HEK293 (cell line): ENCODE data around the gene HES3.

Experiments
- CTCF ChIA-PET: fragments of 350-600 bp; formaldehyde crosslinking; extraction: SDS; loops from one replicate; lab custom pipeline; 2021; ENCODE audit warnings: antibody characterized with exemption; lab: Yijun Ruan, JAX
- POLR2A ChIA-PET: fragments of 300-600 bp; formaldehyde crosslinking; extraction: SDS; loops from one replicate; lab custom pipeline; 2020; ENCODE audit warnings: antibody characterized with exemption, inconsistent platforms; lab: Yijun Ruan, JAX
- H3K27ac ChIP-seq: fragments of 200-500 bp; sonication (Bioruptor generic); 2 replicates; pipeline ENCODE4 v1.5.1; 2014; ENCODE audit warnings: low read depth, low read length, control low read depth, inconsistent platforms; ENCODE audit errors: extremely low read depth
- H3K36me3 ChIP-seq, 2 experiments: fragments of 200-500 bp in 1 of 2; sonication (Bioruptor generic) in 1 of 2; 1 replicate in 1 of 2; 2 replicates in 1 of 2; pipeline ENCODE4 v1.5.1; 2014 to 2017; ENCODE audit warnings: inconsistent platforms in 2 of 2, low read length in 2 of 2; ENCODE audit not compliant: control insufficient read depth in 2 of 2, insufficient read depth in 1 of 2
- H3K4me1 ChIP-seq: fragments of 200-500 bp; sonication (Bioruptor generic); 2 replicates; pipeline ENCODE4 v1.5.1; 2014; ENCODE audit warnings: mild to moderate bottlenecking, low read length, inconsistent platforms; ENCODE audit not compliant: control insufficient read depth, insufficient read depth
- H3K4me3 ChIP-seq: 2 replicates; pipeline ENCODE4 v1.5.1; 2011; ENCODE audit warnings: low read depth, mild to moderate bottlenecking, control low read depth, low read length, moderate library complexity
- H3K9me3 ChIP-seq: fragments of 200-500 bp; sonication (Bioruptor generic); 2 replicates; pipeline ENCODE4 v1.5.1; 2014; ENCODE audit warnings: low read depth, low read length, inconsistent platforms; ENCODE audit not compliant: control insufficient read depth, insufficient read depth
- KLF10 ChIP-seq: fragments of 450-650 bp; IDR thresholded peaks from 2 replicates; pipeline ENCODE4 v1.5.1; 2018; ENCODE audit warnings: missing biosample characterization, mild to moderate bottlenecking, missing genetic modification characterization
- OVOL3 ChIP-seq: fragments of 450-650 bp; formaldehyde crosslinking; IDR thresholded peaks from 2 replicates; pipeline ENCODE4 v1.5.1; 2016; ENCODE audit warnings: missing biosample characterization, missing genetic modification characterization
- SCRT2 ChIP-seq: fragments of 450-650 bp; formaldehyde crosslinking; IDR thresholded peaks from 2 replicates; pipeline ENCODE4 v1.5.1; 2016; ENCODE audit warnings: missing biosample characterization, missing genetic modification characterization
- ZBTB8A ChIP-seq: fragments of 450-650 bp; formaldehyde crosslinking; IDR thresholded peaks from 2 replicates; pipeline ENCODE4 v1.5.1; 2016; ENCODE audit warnings: missing biosample characterization, missing genetic modification characterization
- ZNF501 ChIP-seq: fragments of 450-650 bp; formaldehyde crosslinking; IDR thresholded peaks from 2 replicates; pipeline ENCODE4 v1.5.1; 2016; ENCODE audit warnings: missing biosample characterization, missing genetic modification characterization
- ZNF510 ChIP-seq: fragments of 450-650 bp; formaldehyde crosslinking; IDR thresholded peaks from 2 replicates; pipeline ENCODE4 v1.5.1; 2018; ENCODE audit warnings: mild to moderate bottlenecking, missing genetic modification characterization, missing biosample characterization; ENCODE audit not compliant: insufficient replicate concordance
- ZNF529 ChIP-seq: fragments of 450-650 bp; formaldehyde crosslinking; IDR thresholded peaks from 2 replicates; pipeline ENCODE4 v1.5.1; 2017; ENCODE audit warnings: missing genetic modification characterization, missing biosample characterization; ENCODE audit not compliant: insufficient replicate concordance
- ZNF561 ChIP-seq: fragments of 450-650 bp; IDR thresholded peaks from 2 replicates; pipeline ENCODE4 v1.5.1; 2018; ENCODE audit warnings: missing biosample characterization, missing genetic modification characterization, borderline replicate concordance
- ZNF624 ChIP-seq: fragments of 450-650 bp; formaldehyde crosslinking; IDR thresholded peaks from 2 replicates; pipeline ENCODE4 v1.5.1; 2017; ENCODE audit warnings: missing biosample characterization, missing genetic modification characterization
- ZNF654 ChIP-seq: fragments of 450-650 bp; formaldehyde crosslinking; IDR thresholded peaks from 2 replicates; pipeline ENCODE4 v1.5.1; 2016; ENCODE audit warnings: low read depth, missing biosample characterization, missing genetic modification characterization
- TF ChIP-seq, protein P1 (sequence below): fragments of 450-650 bp; formaldehyde crosslinking; IDR thresholded peaks from 2 replicates; pipeline ENCODE4 v1.5.1; 2016; ENCODE audit warnings: missing biosample characterization, missing genetic modification characterization
- TF ChIP-seq, protein P2 (sequence below): fragments of 450-650 bp; formaldehyde crosslinking; IDR thresholded peaks from 2 replicates; pipeline ENCODE4 v1.5.1; 2016; ENCODE audit warnings: missing biosample characterization, missing genetic modification characterization, low read depth

The HES3 gene

DNA sequence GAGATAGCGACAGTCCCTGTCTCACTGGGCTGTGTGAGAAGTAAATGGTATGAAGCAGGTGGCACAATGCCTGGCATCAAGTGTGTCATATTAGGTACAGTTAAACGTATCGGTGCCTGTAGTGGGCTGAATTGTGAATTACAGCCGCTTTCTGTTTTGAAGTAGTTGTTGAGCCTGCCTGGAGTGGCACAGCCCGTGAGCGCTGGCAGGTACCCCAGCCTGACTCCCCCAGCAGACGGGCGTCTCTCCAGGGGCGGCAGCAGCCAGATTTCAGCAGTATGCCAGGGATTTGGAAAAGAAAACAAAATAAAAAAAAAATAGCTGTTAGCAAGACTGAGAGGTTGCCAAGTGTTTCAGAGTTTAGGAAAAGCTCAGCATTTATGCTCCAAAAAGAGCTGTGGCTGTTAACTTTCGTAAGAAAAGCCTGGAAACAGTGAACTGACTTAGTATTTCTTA, 43.5 kb downstream of the HES3 start:
- Histone ChIP-seq H3K27ac (no peak overlapping the region), H3K36me3 (peaks cover 0 to 54% of the 10 kb centered on the region in 2 experiments; a peak in 2 of 3 replicates), H3K4me1 (no peaks in the 10 kb centered on the region), H3K4me3 (no peak overlapping the region), H3K9me3 (no peaks in the 10 kb centered on the region)
- ChIA-PET CTCF (interaction anchor here (0.6 to 1.1 kb wide), 3 partner anchors 40 to 248 kb away, joined by 3 to 7 read pairs (median 3); no protein-coding TSS in a partner anchor), POLR2A (no interaction called here)
- TF ChIP-seq, protein P1, sequence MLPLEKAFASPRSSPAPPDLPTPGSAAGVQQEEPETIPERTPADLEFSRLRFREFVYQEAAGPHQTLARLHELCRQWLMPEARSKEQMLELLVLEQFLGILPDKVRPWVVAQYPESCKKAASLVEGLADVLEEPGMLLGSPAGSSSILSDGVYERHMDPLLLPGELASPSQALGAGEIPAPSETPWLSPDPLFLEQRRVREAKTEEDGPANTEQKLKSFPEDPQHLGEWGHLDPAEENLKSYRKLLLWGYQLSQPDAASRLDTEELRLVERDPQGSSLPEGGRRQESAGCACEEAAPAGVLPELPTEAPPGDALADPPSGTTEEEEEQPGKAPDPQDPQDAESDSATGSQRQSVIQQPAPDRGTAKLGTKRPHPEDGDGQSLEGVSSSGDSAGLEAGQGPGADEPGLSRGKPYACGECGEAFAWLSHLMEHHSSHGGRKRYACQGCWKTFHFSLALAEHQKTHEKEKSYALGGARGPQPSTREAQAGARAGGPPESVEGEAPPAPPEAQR, result no peak
- TF ChIP-seq ZBTB8A (tag by site-specific recombination), result no peak
- TF ChIP-seq ZNF561 (tag by site-specific recombination), result no peak

DNA sequence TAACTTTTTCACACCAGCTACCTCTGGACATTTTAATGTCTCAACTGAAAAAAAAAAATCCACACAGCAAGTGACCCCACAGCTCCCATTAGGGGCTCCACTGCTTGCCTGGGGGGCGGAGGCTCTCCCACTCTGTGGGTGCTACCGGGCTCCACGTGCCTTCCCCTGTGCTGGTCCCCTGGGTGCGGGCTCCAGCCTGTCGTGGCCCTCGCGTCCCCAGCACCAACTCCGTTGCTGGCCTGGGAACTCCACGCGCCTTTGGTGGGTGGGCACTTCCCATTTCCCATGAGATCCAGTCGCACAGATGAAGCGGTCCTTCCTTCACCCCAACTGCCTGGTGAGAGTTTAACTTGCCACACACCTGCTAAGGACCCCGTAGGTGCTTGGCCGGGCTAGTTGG, 44.0 kb downstream of the HES3 start:
- CTCF ChIA-PET, result interaction anchor here (1.1 kb wide), 1 partner anchor 41 kb away, joined by 7 read pairs; no protein-coding TSS in a partner anchor
- no peak for TF ChIP-seq SCRT2
- Histone ChIP-seq H3K27ac (no peak overlapping the region), H3K4me3 (no peak overlapping the region), H3K4me1 (no peaks in the 10 kb centered on the region), H3K36me3 (peaks cover 0 to 49% of the 10 kb centered on the region in 2 experiments; a peak in 2 of 3 replicates), H3K9me3 (no peaks in the 10 kb centered on the region)
- POLR2A ChIA-PET, result no interaction called here

DNA sequence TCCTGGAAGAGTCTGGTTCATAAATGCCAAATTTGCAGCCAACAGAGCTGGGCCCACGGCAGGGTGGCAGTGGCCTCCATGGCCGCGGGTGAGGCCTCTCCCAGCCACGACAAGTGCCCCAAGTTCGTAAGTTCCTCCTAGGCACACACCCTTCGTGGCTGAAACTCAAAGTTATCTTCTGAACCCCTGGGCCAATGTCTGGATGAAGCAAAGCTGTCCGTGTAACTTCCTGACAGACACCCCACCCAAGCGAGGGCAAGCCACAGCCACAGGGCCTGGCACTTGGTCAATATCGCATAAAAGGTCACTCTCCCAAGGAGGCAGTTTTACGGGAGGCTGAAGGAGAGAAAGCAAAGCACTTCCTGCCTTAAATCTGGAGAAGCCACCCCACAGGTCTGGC, 44.7 kb downstream of the HES3 start:
- POLR2A ChIA-PET, result no interaction called here

DNA sequence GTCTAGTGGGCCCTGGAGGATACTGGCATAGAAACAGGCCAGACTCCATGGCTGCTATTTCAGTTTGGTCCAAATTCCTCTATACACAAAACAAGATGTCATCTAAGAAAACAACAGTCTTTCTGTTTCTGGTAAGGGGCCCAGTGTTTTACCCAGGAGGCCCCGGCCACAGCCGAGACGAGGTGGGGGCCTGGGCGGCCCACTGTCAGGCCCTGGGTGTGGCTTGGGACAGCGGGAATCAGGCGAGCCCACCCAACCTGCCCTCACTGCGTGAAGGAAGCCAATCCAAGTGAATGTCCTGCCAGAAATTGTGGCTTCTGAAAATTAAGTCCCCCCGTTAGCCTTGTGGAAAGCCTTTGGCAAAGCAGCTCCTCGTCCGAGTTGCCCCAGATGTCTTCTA, 48.1 kb downstream of the HES3 start:
- ChIA-PET POLR2A (no interaction called here), CTCF (no interaction called here)
- TF ChIP-seq KLF10 (tag by site-specific recombination), result no peak
- H3K27ac ChIP-seq, result no peak overlapping the region
- H3K9me3 ChIP-seq, result no peaks in the 10 kb centered on the region
- peaks cover 0 to 66% of the 10 kb centered on the region in 2 experiments; a peak in 2 of 3 replicates for H3K36me3 ChIP-seq
- no peak overlapping the region for H3K4me3 ChIP-seq
- H3K4me1 ChIP-seq, result no peaks in the 10 kb centered on the region

More for the DNA sequence above, 44.7 kb downstream of the HES3 start:
- Histone ChIP-seq H3K4me3 (no peak overlapping the region), H3K27ac (no peak overlapping the region), H3K36me3 (peaks cover 0 to 56% of the 10 kb centered on the region in 2 experiments; a peak in 2 of 3 replicates), H3K9me3 (no peaks in the 10 kb centered on the region), H3K4me1 (no peaks in the 10 kb centered on the region)
- TF ChIP-seq OVOL3 (tag by site-specific recombination), result no peak
- TF ChIP-seq, protein P2, sequence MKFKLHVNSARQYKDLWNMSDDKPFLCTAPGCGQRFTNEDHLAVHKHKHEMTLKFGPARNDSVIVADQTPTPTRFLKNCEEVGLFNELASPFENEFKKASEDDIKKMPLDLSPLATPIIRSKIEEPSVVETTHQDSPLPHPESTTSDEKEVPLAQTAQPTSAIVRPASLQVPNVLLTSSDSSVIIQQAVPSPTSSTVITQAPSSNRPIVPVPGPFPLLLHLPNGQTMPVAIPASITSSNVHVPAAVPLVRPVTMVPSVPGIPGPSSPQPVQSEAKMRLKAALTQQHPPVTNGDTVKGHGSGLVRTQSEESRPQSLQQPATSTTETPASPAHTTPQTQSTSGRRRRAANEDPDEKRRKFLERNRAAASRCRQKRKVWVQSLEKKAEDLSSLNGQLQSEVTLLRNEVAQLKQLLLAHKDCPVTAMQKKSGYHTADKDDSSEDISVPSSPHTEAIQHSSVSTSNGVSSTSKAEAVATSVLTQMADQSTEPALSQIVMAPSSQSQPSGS (tag by site-specific recombination), result no peak
- TF ChIP-seq ZNF624 (tag by site-specific recombination), result no peak
- CTCF ChIA-PET, result no interaction called here

DNA sequence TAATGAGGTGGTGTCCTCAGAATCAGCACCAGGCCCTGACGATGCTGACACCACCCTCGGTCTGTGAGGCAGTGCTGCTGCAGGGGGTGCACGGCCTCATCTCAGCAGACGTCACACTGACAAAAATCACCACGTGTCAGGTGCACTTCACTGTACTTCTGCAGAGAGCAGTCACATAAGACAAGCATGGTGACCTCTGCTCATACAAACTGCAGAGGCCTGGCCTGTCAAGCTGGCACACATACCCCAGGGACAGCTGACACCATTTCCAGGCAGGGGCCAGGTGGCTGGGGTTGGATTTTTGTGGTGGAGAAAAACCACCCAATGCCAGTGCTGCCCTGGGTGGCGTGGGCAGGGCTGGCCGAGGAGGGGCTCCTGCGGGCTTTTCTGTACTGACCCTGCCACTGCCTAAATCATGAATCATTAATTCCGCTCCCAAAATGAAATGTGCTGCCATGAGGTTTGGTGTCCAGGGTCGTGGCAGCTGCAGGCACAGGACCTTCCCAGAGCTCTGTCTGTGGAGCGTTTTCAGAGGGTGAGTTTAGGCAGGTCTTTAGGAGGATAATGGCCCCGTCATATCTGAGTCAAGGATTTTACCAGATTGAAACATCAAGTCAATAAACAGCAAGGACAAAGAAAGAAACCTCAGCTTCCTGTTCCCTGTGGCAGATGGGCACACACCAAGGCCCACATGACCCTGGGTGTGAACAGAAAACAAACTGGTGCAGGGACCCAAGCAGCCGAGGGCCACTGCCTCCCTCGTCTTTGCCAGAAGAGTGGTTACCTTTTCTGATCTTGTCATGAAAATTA, 50.3 kb downstream of the HES3 start:
- CTCF ChIA-PET, result no interaction called here

More for the DNA sequence above, 50.3 kb downstream of the HES3 start:
- Histone ChIP-seq H3K9me3 (no peaks in the 10 kb centered on the region), H3K4me3 (no peak overlapping the region)
- POLR2A ChIA-PET, result no interaction called here
- TF ChIP-seq ZNF501 (tag by site-specific recombination) (no peak), ZNF529 (tag by site-specific recombination) (no peak), ZNF654 (tag by site-specific recombination) (no peak), ZNF510 (tag by site-specific recombination) (no peak)
- TF ChIP-seq, all 188 proteins: peak for 0
- no peaks in the 10 kb centered on the region for H3K4me1 ChIP-seq
- H3K27ac ChIP-seq, result no peak overlapping the region
- H3K36me3 ChIP-seq, result peaks cover 0 to 66% of the 10 kb centered on the region in 2 experiments; a peak in 2 of 3 replicates
